Activated CD4-positive, alpha-beta memory T cell treated with anti-CD3 and anti-CD28 coated beads, Interleukin-2, amount 10 ng/mL, durations not matched to agents 7 days and 5 days (primary cell): Measurements from ENCODE around the gene NOTCH2. TPM values are rescaled to one million over a fixed set of nuclear protein-coding genes. Genes with fewer than 3 reads are reported as not detected.
"Not testable (repeated sequence)": the region's sequence is repeated elsewhere in the genome, so short reads cannot be mapped to it uniquely, and the experiment has no call there.

Source experiments
- CTCF ChIA-PET: fragments of 350-600 bp; sonication (Branson Sonifier 250); formaldehyde crosslinking; loops from one replicate; lab custom pipeline; 2021; ENCODE audit warnings: antibody characterized with exemption, inconsistent platforms; lab: Charles Lee
- POLR2A ChIA-PET: fragments of 350-600 bp; sonication (Branson Sonifier 250); formaldehyde crosslinking; loops from one replicate; lab custom pipeline; 2021; ENCODE audit warnings: antibody characterized with exemption; lab: Charles Lee
- DNase-seq: peaks from one replicate; pipeline ENCODE4 v3.0.0-alpha.2; 2020
- H3K27ac Mint-ChIP-seq: one replicate; pipeline ENCODE4 v1.8.0; 2021; ENCODE audit warnings: mild to moderate bottlenecking, mixed read lengths
- H3K27me3 Mint-ChIP-seq: one replicate; pipeline ENCODE4 v1.8.0; 2021; ENCODE audit warnings: mixed read lengths
- H3K36me3 Mint-ChIP-seq: one replicate; pipeline ENCODE4 v1.8.0; 2021; ENCODE audit warnings: low read depth, mixed read lengths
- H3K4me1 Mint-ChIP-seq: one replicate; pipeline ENCODE4 v1.8.0; 2021; ENCODE audit warnings: mixed read lengths
- H3K4me3 Mint-ChIP-seq: one replicate; pipeline ENCODE4 v1.8.0; 2021; ENCODE audit warnings: mild to moderate bottlenecking, mixed read lengths
- H3K9me3 Mint-ChIP-seq: one replicate; pipeline ENCODE4 v1.8.0; 2021; ENCODE audit warnings: mixed read lengths
- total RNA-seq, 2 experiments: library from RNA; stranded (reverse); gene quantifications; one replicate each; pipeline ENCODE4 v1.2.3, GENCODE V29; 2021

Gene NOTCH2
- total RNA-seq, 2 experiments from 2014 or later, result 81.9 to 88.7 TPM

DNA sequence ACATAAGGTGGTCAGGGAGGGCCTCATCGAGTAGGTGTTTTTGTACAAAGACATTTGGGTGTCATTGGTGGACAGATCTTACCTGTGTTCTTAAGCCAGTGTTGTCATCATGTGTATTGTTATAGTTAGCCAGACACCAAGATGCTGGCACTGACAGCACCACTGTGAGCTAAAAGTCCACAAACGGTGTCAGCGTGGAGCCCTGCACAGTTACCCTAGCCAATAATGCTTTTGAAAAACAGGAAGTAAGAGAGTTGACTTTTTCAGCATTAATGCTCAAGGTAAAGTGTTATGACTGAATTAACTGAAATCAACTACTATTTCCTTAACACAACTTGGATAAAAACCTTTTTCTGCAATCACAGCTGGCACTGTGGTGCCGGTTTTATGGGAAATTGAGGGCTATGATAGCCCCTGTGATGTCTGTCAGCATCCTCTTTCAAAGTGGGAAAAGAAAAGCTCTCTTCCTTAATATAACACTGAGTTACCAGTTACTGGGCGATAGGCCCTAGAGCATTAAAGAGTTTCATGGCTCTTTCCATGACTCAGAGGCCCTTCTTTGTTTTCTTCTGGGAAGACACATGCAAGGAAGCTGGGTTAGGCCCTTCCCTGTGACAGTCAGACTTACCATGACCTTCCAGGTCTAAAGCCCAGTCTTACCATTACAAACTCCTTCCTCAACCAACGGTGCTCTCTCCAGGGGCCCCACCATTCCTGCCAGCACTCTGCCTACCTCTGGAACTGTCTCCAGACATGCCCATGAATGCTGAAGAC, 29.7 kb upstream of the NOTCH2 start:
- H3K27ac Mint-ChIP-seq, POLR2A ChIA-PET, H3K4me1 Mint-ChIP-seq, DNase-seq, H3K9me3 Mint-ChIP-seq, H3K4me3 Mint-ChIP-seq, H3K27me3 Mint-ChIP-seq, H3K36me3 Mint-ChIP-seq, CTCF ChIA-PET: not testable (repeated sequence)

GRCh38 chr1:120096981-120097545, 27.6 kb upstream of the NOTCH2 start:
- H3K36me3 Mint-ChIP-seq, H3K27ac Mint-ChIP-seq, H3K27me3 Mint-ChIP-seq, H3K4me3 Mint-ChIP-seq, CTCF ChIA-PET, H3K9me3 Mint-ChIP-seq, DNase-seq, POLR2A ChIA-PET, H3K4me1 Mint-ChIP-seq: not testable (repeated sequence)

- H3K27ac Mint-ChIP-seq, H3K4me1 Mint-ChIP-seq, H3K27me3 Mint-ChIP-seq, POLR2A ChIA-PET, H3K9me3 Mint-ChIP-seq, H3K4me3 Mint-ChIP-seq, DNase-seq, CTCF ChIA-PET, H3K36me3 Mint-ChIP-seq: not testable (repeated sequence)
Measured at GRCh38 chr1:120093548-120094181, 24.2 kb upstream of the NOTCH2 start.

DNA sequence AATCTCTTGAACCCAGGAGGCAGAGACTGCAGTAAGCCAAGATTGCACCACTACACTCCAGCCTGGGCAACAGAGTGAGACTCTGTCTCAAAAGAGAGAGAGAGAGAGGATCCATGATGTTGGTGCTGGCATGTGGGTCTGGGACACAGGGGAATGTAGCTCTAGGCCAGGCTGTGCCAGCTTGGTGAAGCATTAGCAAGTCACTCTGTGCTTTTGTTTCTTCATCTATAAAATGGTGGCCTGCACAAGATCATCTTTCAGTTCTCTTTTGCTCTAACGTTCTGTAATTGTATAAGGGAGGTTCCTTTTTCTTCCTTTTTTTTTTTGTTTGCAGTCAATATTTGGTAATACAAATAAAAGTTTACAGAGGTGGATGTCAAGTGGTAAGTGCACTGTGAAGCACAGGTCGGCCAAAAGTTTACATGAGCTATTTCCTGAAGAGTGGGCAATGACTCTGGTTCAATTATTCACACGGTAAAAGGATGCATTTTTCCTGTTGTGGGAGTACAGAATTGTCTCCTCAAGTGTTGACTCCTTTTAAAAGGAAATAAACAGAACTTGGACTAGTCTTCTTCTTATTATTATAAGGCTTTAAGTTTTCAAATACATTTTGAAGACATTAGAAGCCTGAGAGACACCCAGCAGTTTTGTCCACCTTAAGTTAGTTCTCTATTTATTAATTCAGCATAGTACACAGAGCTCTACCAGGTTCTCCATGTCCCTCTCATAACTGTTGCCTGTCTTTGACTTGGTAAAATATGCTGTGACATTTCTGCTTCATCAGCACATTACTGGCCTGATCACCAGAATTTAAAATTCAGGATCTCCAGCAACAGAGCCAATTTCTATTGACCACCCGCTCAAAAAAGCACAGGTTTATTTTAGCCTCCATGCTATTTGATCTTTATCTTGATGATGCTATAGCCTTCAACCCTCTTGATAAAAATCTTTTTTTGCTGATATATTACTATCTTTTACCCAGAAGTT, 23.1 kb upstream of the NOTCH2 start:
- POLR2A ChIA-PET, H3K27me3 Mint-ChIP-seq, H3K4me3 Mint-ChIP-seq, H3K9me3 Mint-ChIP-seq, H3K27ac Mint-ChIP-seq, H3K36me3 Mint-ChIP-seq, DNase-seq, CTCF ChIA-PET, H3K4me1 Mint-ChIP-seq: not testable (repeated sequence)

DNA sequence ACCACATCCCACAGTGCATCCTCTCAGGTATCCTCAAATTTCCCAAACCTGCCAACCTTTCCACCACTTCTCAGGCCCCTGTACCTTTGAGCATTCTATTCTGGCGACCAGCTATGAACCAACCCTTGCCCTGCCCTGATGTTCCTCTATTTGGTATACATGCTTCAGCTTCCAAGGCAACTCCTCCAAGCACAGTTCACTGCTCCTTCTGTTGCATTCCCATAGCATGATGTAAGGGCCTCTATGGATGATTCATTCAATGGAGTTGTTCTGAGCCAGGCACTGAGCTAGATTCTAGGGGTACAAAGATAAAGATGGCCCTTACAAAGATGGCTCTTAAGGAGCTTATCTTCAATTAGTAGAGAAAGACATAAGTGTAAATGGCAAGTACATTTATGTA, 21.4 kb upstream of the NOTCH2 start:
- H3K27ac Mint-ChIP-seq, CTCF ChIA-PET, POLR2A ChIA-PET, H3K36me3 Mint-ChIP-seq, H3K4me3 Mint-ChIP-seq, DNase-seq, H3K27me3 Mint-ChIP-seq, H3K9me3 Mint-ChIP-seq: not testable (repeated sequence)
- peaks cover 11% of the 10 kb centered on the region for H3K4me1 Mint-ChIP-seq

GRCh38 chr1:120087959-120088358, 18.5 kb upstream of the NOTCH2 start:
- CTCF ChIA-PET, H3K27me3 Mint-ChIP-seq, POLR2A ChIA-PET, H3K9me3 Mint-ChIP-seq, H3K36me3 Mint-ChIP-seq, H3K4me3 Mint-ChIP-seq: not testable (repeated sequence)
- H3K27ac Mint-ChIP-seq, result peak overlapping the region; percentile 15
- DNase-seq, result peak; percentile 53
- peaks cover 11% of the 10 kb centered on the region for H3K4me1 Mint-ChIP-seq

DNA sequence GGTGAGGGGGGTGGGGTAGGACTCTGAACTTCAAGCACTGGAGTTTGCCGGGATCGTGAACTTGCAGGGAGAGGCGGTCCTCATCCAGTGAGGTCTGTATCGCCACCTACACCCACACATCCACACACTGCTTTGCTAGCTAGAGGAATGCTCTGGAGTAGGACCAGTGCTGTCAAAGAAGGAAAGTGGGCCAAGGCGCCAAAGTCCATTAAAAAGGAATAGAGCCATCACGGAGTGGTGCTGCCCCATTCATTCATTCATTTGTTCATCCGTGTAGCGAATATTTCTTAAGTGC, 405 bp upstream of the NOTCH2 start:
- CTCF ChIA-PET, DNase-seq, H3K4me1 Mint-ChIP-seq, POLR2A ChIA-PET, H3K4me3 Mint-ChIP-seq, H3K36me3 Mint-ChIP-seq, H3K27me3 Mint-ChIP-seq, H3K9me3 Mint-ChIP-seq, H3K27ac Mint-ChIP-seq: not testable (repeated sequence)

DNA sequence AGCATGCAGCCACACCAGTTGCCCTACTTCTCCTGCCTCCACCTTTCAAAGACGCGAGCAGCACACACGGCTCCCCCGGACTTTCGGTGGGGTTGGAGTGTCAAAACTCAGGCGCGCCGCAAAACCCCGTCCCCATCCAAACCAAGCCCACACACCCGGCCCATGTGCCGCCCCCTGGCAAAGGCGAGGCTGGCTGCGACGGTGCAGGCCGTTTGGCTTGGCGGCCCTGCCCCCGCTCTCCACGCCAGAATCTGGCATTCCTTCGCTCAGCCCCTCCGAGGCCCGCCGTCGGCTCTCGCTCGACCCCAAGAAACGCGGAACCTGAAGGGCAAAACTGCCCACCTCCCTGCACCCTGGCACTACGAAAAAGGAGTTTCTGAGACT, 787 bp downstream of the NOTCH2 start:
- H3K9me3 Mint-ChIP-seq, POLR2A ChIA-PET, H3K27me3 Mint-ChIP-seq, H3K27ac Mint-ChIP-seq, H3K4me1 Mint-ChIP-seq, H3K36me3 Mint-ChIP-seq, DNase-seq, CTCF ChIA-PET: not testable (repeated sequence)
- peak overlapping the region; percentile 49 for H3K4me3 Mint-ChIP-seq

DNA sequence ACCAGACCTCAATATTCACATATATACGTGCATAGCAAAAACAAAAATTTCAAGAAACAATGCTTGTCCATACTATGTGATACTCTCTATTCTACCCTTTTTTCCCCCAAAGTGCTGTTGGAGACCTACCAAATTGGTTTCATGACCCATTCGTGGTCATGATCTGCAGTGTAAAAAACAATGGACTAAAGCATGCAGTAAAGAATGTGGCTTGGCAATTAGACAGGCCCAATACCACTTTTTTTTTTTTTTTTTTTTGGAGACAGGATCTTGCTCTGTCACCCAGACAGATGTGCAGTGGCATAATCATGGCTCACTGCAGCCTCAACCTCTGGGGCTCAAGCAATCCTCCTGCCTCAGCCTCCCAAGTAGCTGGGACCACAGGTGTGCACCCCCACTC, 21.3 kb downstream of the NOTCH2 start:
- H3K4me3 Mint-ChIP-seq, CTCF ChIA-PET, H3K4me1 Mint-ChIP-seq, H3K9me3 Mint-ChIP-seq, POLR2A ChIA-PET, H3K36me3 Mint-ChIP-seq, DNase-seq, H3K27me3 Mint-ChIP-seq, H3K27ac Mint-ChIP-seq: not testable (repeated sequence)

DNA sequence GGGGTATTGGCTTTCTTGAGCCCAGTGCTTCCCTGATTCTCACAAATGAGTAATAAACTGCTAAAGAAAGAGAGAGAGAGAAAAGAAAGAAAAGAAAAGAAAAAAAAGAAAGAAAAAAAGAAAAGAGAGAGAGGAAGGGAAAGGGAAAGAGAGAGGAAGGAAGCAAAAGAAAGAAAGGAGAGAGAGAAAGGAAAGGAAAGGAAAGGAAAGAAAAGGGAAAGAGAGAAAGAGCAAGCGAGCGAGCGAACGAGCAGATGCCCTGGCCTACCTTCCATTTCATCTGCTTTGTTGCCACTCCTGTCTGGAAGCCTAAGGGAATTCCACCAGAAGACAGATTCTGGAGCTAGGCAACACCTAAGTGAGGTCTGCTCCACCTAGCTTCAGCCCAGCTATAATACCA, 27.7 kb downstream of the NOTCH2 start:
- H3K4me1 Mint-ChIP-seq, DNase-seq, CTCF ChIA-PET, H3K9me3 Mint-ChIP-seq, POLR2A ChIA-PET, H3K27ac Mint-ChIP-seq, H3K36me3 Mint-ChIP-seq, H3K4me3 Mint-ChIP-seq, H3K27me3 Mint-ChIP-seq: not testable (repeated sequence)

DNA sequence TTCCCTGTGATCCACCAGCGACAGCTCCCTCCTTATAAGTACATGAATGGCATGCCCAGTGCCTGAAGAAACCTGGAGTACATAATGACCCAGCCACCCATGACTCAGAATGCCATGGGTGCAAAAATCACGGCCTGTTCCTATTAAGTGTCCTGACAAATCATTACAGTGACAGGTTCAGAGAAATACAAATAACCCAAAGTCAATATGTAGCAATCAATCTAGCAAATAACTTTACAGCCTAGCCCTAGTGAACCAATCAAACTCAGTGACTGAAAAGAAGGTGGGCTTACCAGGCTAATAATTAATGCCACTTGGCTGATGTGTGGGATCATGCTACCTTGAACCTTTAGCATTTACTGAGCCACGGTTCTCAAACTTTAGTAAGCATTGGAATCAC, 37.2 kb downstream of the NOTCH2 start:
- H3K9me3 Mint-ChIP-seq, H3K27ac Mint-ChIP-seq, H3K4me1 Mint-ChIP-seq, DNase-seq, H3K27me3 Mint-ChIP-seq, CTCF ChIA-PET, POLR2A ChIA-PET, H3K36me3 Mint-ChIP-seq, H3K4me3 Mint-ChIP-seq: not testable (repeated sequence)

- H3K9me3 Mint-ChIP-seq, DNase-seq, H3K27me3 Mint-ChIP-seq, H3K27ac Mint-ChIP-seq, H3K4me1 Mint-ChIP-seq, H3K36me3 Mint-ChIP-seq, POLR2A ChIA-PET, CTCF ChIA-PET, H3K4me3 Mint-ChIP-seq: not testable (repeated sequence)
Measured at GRCh38 chr1:120023791-120024190, 45.7 kb downstream of the NOTCH2 start.

DNA sequence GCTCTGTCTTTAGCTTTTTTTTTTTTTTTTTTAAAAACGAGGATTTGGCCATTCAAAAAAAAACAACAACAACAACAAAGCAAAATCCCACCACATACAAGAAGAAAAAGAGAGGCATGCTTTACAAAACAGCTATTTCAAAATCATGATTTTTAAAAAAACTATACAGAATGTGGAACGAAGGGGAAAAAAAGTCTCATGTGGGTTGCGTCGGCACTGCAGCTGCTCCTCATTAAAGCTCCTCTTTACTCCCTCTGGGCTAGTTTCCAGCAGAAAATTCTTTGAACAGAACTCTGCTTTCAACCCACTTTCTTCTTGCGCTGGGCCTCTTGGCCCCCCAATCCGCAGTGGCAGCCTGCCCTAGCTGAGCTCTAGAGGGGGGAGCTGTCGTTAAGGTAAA, 54.5 kb downstream of the NOTCH2 start:
- H3K4me3 Mint-ChIP-seq, DNase-seq, CTCF ChIA-PET, H3K4me1 Mint-ChIP-seq, H3K9me3 Mint-ChIP-seq, H3K27ac Mint-ChIP-seq, H3K27me3 Mint-ChIP-seq, H3K36me3 Mint-ChIP-seq, POLR2A ChIA-PET: not testable (repeated sequence)
